ENCODE data around the gene ERF. TPM values are rescaled to one million over a fixed set of nuclear protein-coding genes. Genes with fewer than 3 reads are reported as not detected.
A peak's percentile ranks its signal among the peaks of the same experiment; 100 is the strongest.

The ERF gene
- total and polyA plus RNA-seq, 10 donors = 13.5 to 73.1 (median 48.0) TPM

DNA sequence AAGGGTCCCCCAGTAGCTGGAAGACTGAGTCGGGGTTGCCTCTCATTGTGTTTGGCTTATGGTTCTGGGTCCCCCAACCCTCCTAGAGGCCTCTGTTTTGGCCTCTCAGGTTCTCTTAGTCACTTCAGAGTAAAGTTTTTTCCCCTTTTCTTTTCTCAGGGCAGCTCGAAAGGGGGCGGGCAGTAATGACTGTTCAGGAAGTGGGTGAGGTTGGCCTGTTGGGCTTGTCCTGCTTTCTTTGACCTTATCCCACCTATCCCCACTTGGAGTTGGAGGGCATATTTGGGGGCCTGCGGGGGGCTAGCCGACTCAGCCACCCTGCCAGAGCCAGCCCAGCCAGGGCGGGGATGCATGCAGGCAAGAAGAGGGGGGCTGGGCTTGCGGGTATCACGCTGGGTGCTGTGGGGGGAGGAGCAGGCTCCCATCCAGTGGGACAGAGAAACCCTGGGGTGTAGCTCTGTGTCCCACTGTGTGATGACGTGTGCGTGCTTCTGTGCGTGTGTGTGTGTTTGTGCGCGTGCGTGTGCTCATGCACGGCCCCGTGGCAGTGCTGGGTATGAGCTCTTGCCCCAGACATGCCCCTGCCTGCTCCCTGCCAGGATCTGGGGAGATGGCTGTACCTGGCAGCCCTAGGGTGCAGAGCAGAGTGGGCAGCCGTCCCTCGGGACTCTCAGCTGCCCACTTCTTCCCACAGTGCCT is 15.6 kb upstream of the ERF start:
- H3K27ac ChIP-seq = peak overlapping the region; percentile 76 to 100 (median 98)
- peaks cover 0 to 40% (median 33%) of the 10 kb centered on the region in 6 donors for H3K36me3 ChIP-seq
- intact Hi-C loops (cut with DNase I; ENCODE audit: low total_unique reads) = no loop called here
- peak; percentile 90 for DNase-seq
- WGBS, 5 donors = 2 to 10% (median 5%) methylated on average over 11 to 18 of the region's 18 CpGs
- H3K27me3 ChIP-seq (replicated peaks in 1 of 7) = no peaks in the 10 kb centered on the region
- H3K9me3 ChIP-seq = no peaks in the 10 kb centered on the region
- TF ChIP-seq POLR2AphosphoS5 (IDR thresholded peaks at IDR 0.05) (peak; percentile 50 to 76 (median 76)), POLR2A (IDR thresholded peaks at IDR 0.05) (no peak)
- H3K4me3 ChIP-seq = peak overlapping the region; percentile 33 to 69 (median 50)
- peaks cover 36 to 69% (median 55%) of the 10 kb centered on the region in 6 donors for H3K4me1 ChIP-seq

DNA sequence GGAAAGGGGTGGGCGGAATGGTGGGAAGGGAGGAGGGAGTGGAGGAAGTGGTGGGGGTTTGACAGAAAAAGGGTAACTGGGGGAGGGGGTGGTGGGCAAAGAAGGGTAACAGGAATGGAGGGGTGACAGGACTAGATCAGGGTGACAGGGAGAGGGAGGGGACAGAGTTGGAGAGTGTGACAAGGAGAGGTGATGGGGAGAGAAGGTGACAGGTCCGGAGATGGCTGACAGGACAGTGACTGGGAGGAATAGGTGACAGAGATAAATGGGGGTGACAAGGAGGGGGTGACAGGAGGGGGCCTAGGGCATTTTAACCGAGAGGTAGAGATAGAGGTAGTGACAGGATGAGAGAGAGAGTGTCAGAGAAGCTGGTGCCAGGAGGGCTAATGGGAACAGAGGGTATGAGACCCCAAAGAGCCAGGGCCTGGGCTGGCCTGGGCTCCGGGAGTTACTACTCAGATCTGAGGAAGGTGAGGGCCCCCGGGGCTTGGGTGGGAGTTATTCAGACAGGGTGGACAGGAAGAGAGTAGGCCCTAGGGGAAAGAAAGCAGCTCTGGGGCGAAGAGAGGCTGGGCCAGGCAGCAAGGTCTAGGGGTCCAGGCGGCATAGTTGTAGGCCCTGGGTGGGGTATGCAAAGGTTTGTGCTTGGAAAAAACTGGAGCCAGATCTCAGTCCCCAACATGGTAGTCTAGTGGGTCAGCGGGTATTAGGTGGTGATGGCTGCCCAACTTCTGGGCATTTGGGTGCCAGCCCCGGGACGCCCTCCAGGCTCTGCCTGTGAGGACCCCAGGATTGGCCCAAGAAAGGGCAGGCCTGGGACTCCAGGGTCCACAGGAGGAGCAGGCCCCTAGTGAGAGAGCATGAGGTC is 14.8 kb upstream of the ERF start:
- intact Hi-C loops (cut with DNase I; ENCODE audit: low total_unique reads) = no loop called here
- Histone ChIP-seq H3K4me3 (peak overlapping the region; percentile 33 to 69 (median 50)), H3K27me3 (replicated peaks in 1 of 7) (no peaks in the 10 kb centered on the region), H3K4me1 (peaks cover 28 to 61% (median 47%) of the 10 kb centered on the region in 6 donors), H3K36me3 (peaks cover 0 to 32% (median 31%) of the 10 kb centered on the region in 6 donors), H3K27ac (peak overlapping the region; percentile 76 to 100 (median 98)), H3K9me3 (no peaks in the 10 kb centered on the region)
- DNase-seq = peak; percentile 88
- TF ChIP-seq, protein P1, sequence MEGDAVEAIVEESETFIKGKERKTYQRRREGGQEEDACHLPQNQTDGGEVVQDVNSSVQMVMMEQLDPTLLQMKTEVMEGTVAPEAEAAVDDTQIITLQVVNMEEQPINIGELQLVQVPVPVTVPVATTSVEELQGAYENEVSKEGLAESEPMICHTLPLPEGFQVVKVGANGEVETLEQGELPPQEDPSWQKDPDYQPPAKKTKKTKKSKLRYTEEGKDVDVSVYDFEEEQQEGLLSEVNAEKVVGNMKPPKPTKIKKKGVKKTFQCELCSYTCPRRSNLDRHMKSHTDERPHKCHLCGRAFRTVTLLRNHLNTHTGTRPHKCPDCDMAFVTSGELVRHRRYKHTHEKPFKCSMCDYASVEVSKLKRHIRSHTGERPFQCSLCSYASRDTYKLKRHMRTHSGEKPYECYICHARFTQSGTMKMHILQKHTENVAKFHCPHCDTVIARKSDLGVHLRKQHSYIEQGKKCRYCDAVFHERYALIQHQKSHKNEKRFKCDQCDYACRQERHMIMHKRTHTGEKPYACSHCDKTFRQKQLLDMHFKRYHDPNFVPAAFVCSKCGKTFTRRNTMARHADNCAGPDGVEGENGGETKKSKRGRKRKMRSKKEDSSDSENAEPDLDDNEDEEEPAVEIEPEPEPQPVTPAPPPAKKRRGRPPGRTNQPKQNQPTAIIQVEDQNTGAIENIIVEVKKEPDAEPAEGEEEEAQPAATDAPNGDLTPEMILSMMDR (IDR thresholded peaks at IDR 0.05 in 8 of 11, conservative IDR thresholded peaks at IDR 0.05 in 3 of 11) = no peak
- TF ChIP-seq POLR2AphosphoS5 (IDR thresholded peaks at IDR 0.05) = no peak
- no peak for TF ChIP-seq POLR2A (IDR thresholded peaks at IDR 0.05)
- 19 to 36% (median 30%) methylated on average over 8 to 10 of the region's 10 CpGs for WGBS, 5 donors

DNA sequence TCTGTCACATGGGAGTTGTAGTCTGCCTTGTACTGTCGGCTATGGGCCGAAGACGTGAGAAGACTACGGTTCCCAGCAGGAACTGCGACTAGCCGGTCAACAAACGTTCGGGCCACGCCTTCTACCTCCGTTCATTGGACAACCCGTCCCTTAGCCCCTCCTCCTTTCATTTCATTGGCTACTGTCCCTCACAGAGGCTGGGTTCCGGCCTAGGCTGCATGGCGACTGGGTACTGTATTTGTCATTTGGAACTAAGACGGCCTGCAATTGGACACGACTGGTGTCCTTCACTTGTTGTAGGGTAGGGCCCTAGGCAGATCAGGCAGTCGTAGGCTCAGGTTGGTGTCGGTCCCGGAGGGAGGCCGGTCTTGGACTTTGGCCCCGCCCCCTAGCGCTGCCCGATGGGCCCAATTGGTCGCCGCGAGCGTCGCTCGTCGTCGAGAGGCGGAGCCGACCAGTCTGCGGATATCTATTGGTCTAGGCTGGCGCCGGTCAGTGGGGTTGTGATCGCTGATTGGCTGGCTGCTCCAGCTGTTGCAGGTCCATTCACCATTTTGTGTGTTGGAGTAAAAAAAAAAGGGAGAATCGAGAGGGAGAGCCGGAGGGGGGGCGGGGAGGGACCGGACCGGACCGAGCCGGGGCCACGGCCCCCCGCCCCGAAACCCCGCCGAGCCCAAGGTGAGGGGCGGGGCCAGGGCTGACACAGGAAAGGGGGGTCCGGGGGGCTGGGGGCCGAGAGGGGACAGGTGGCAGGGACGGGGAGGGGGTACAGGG is 14.0 kb upstream of the ERF start, which contains the start of gene CIC:
CIC (plus strand) TSS at position 549 of the 774 bp plus-strand sequence. CDS start 2,532 bp downstream, outside the sequence.
- DNase-seq = peak; percentile 99
- Histone ChIP-seq H3K4me3 (peak within 1 kb of the TSS; percentile 43 to 69 (median 50)), H3K36me3 (peaks cover 0 to 24% (median 22%) of the 10 kb centered on the region in 6 donors), H3K27me3 (replicated peaks in 1 of 7) (no peaks in the 10 kb centered on the region), H3K27ac (peak within 1 kb of the TSS; percentile 97 to 100 (median 99)), H3K9me3 (no peaks in the 10 kb centered on the region), H3K4me1 (peaks cover 21 to 53% (median 39%) of the 10 kb centered on the region in 6 donors)
- intact Hi-C loops (cut with DNase I; ENCODE audit: low total_unique reads) = no loop called here
- TF ChIP-seq, protein P1 (IDR thresholded peaks at IDR 0.05 in 8 of 11, conservative IDR thresholded peaks at IDR 0.05 in 3 of 11) = peak in 2 of 11 experiments; percentile 14 to 36
- TF ChIP-seq POLR2AphosphoS5 (IDR thresholded peaks at IDR 0.05) = peak in 2 of 3 donors; percentile 55 to 70
- TF ChIP-seq POLR2A (IDR thresholded peaks at IDR 0.05) = no peak
- WGBS, 5 donors = 0 to 2% (median 1%) methylated on average over 41 to 52 of the region's 52 CpGs

DNA sequence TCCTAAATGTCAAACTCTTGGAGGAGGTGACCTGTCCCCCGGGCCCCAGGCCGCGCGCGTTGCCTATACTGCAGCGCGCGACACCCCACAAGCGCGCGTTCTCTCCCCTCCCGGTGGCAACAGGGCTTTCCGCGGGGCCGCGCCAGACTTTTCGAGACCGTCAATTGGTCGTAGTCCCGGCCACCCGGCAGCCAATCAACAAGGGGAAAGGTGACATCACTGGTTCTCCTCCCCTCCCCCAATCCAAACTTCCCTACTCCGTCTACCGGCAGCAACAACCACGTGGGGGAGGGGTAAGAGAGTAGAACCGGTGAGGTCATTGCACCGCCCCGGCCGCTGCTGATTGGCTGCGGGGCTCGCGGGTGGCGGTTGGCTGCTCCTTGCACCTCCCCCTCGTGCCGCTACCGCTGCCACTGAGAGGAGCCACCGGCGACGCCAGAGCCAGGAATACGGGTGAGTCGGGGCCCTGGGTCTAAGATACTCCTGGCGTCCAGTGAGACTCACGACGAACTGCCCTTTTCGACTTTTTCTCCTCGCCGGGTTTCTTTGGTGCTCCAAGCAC is 13.3 kb upstream of the ERF start:
- 0 to 1% (median 0%) methylated on average over 30 to 46 of the region's 46 CpGs for WGBS, 5 donors
- H3K27me3 ChIP-seq (replicated peaks in 1 of 7) = no peaks in the 10 kb centered on the region
- peak overlapping the region; percentile 42 to 69 (median 48) for H3K4me3 ChIP-seq
- peaks cover 0 to 17% (median 16%) of the 10 kb centered on the region in 6 donors for H3K36me3 ChIP-seq
- peaks cover 21 to 46% (median 36%) of the 10 kb centered on the region in 6 donors for H3K4me1 ChIP-seq
- H3K27ac ChIP-seq = peak overlapping the region; percentile 97 to 100 (median 99)
- intact Hi-C loops (cut with DNase I; ENCODE audit: low total_unique reads) = no loop called here
- TF ChIP-seq, protein P1 (IDR thresholded peaks at IDR 0.05 in 8 of 11, conservative IDR thresholded peaks at IDR 0.05 in 3 of 11) = peak in 6 of 11 experiments; percentile 8 to 33 (median 22)
- TF ChIP-seq POLR2A (IDR thresholded peaks at IDR 0.05) (peak in 1 of 3 donors; percentile 73), POLR2AphosphoS5 (IDR thresholded peaks at IDR 0.05) (peak; percentile 85 to 97 (median 96))
- H3K9me3 ChIP-seq = no peaks in the 10 kb centered on the region
- DNase-seq = peak; percentile 99

Data from spleen (tissue), 11 donors.